NCI-H524 treated with DMSO at 0.1 percent for 48 hours (cell line): ENCODE measurements around the gene SRPK2.
"Not testable (repeated sequence)": the region's sequence is repeated elsewhere in the genome, so short reads cannot be mapped to it uniquely, and the experiment has no call there.

Experiments
- DNase-seq: peaks from one replicate; lab custom pipeline; 2025; lab: John Stamatoyannopoulos, UW

The SRPK2 gene

DNA sequence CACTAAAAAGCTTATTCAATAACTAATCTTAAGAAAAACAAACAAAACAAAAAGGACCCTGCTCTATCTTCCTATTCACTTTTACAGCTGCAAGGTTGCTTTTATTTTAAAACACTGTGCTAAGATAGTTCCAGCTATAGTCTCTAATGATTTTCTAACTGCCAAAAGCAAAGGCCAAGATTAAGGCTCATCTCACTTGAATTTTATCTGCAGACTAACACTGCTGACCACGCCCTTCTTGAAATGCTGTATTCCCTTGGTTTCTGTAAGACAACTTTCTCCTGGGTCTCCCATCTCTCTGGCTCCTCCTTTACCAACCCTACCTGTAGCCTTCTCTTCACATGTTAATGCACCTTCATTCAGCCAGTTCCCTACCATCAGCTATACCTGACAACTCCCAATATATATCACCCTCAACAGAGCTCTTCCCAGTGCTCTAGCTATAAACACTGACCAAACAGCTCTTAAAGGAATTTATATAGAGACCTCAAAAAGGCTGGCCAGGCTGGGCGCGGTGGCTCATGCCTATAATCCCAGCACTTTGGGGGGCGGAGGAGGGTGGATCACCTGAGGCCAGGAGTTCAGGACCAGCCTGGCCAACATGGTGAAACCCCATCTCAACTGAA, 11.7 kb downstream of the SRPK2 start:
- no peak for DNase-seq

GRCh38 chr7:105369944-105370343, 18.8 kb downstream of the SRPK2 start:
- DNase-seq = no peak

- DNase-seq = no peak
These were observed 21.3 kb downstream of the SRPK2 start for GRCh38 chr7:105367458-105367857.

- DNase-seq = no peak
These were observed 22.9 kb downstream of the SRPK2 start for GRCh38 chr7:105365541-105366534.

- no peak for DNase-seq
These were observed 24.0 kb downstream of the SRPK2 start for GRCh38 chr7:105364684-105365083.

DNA sequence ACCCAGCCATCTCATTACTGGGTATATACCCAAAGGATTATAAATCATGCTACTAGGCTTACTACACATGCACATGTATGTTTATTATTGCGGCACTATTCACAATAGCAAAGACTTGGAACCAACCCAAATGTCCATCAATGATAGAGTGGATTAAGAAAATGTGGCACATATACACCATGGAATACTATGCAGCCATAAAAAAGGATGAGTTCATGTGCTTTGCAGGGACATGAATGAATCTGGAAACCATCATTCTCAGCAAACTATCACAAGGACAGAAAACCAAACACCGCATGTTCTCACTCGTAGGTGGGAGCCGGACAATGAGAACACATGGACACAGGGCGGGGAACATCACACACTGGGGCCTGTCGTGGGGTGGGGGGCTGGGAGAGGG, 25.1 kb downstream of the SRPK2 start:
- not testable (repeated sequence) for DNase-seq

GRCh38 chr7:105362685-105363084, 26.0 kb downstream of the SRPK2 start:
- not testable (repeated sequence) for DNase-seq

DNA sequence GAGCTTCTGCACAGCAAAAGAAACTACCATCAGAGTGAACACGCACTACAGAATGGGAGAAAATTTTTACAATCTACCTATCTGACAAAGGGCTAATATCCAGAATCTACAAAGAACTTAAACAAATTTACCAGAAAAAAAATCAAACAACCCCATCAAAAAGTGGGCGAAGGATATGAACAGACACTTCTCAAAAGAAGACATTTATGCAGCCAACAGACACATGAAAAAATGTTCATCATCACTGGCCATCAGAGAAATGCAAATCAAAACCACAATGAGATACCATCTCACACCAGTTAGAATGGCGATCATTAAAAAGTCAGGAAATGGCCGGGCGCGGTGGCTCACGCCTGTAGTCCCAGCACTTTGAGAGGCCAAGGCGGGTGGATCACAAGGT, 26.7 kb downstream of the SRPK2 start:
- not testable (repeated sequence) for DNase-seq

- DNase-seq = not testable (repeated sequence)
These were observed 28.6 kb downstream of the SRPK2 start for GRCh38 chr7:105360149-105360548.

GRCh38 chr7:105355701-105356100, 33.0 kb downstream of the SRPK2 start:
- DNase-seq = no peak

GRCh38 chr7:105354383-105354782, 34.3 kb downstream of the SRPK2 start:
- DNase-seq = no peak

GRCh38 chr7:105353752-105354328, 34.9 kb downstream of the SRPK2 start:
- DNase-seq = no peak

GRCh38 chr7:105352901-105353668, 35.6 kb downstream of the SRPK2 start:
- DNase-seq = no peak

- DNase-seq = no peak
These were observed 36.6 kb downstream of the SRPK2 start for GRCh38 chr7:105352018-105352612.

DNA sequence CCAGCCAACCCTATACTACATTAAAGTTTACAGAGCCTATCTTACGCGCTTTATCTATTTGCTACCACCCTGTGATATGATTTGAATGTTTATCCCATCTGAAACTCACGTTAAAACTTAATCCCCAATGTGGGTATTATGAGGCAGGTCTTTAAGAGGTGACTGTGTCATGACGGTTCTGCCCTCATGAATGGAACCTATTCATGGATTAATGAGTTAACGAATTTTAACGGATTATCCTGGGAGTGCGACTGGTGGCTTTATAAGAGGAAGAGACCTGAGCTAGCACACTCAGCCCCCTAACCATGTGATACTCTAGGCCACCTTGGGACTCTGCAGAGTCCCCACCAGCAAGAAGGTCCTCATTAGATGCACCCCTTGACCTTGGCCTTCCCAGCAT, 37.8 kb downstream of the SRPK2 start:
- DNase-seq = no peak

DNA sequence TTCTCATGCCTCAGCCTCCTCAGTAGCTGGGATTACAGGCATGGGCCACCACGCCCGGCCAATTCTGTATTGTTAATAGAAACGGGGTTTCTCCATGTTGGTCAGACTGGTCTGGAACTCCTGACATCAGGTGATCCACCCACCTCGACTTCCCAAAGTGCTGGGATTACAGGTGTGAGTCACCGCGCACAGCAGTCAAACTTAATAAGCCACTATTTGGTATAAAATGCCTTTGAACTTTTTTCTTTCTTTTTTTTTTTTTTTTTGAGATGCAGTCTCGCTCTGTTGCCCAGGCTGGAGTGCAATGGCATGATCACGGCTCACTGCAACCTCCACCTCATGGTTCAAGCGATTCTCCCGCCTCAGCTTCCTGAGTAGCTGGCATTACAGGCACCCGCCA, 40.5 kb downstream of the SRPK2 start:
- DNase-seq = not testable (repeated sequence)

DNA sequence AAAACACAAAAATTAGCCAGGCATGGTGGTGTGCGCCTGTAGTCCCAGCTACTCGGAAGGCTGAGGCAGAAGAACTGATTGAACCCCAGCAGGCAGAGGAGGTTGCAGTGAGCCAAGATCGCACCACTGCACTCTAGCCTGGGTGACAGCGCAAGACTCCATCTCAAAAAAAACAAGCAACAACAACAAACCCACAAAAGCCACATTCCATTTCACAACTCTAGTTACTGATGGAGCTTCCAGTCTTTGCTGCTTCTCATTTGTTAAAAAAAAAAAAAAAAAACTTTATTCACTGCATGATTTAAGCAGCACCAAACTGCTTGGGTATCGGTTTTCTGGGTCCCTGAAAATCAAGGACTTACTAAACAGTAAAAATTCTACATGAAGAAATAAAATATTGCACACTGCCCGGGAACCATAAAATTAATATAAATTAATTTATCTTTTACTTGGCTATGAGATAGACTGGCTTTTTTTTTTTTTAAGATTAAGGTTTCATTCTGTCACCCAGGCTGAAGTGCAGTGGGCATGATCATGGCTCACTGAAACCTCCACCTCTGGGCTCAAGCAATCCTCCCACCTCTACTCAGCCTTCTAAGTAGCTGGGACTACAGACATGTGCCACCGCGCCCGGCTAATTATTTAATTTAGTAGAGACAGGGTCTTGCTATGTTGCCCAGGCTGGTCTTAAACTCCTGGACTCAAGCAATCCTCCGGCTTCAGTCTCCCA, 42.0 kb downstream of the SRPK2 start:
- no peak for DNase-seq

- DNase-seq = no peak
These were observed 42.6 kb downstream of the SRPK2 start for GRCh38 chr7:105346138-105346537.

DNA sequence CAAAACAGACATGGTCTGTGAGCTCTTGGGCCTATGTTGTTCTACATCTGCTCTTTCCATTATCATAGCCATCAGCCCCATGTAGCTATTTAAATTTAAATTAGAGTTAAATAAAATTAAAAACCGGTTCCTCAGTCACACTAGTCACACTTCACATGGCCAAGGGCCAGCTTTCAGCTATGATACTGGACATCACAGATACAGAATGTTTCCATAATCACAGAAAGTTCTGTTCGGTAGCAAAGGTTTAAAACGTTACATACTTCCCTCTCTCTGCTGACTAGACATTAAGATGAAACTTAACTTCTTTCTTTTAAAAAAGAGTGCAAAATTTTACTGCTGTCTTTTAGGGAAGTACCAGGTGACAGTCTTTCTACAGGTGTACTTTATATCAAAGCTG, 43.0 kb downstream of the SRPK2 start:
- DNase-seq = no peak

- DNase-seq = no peak
These were observed 43.7 kb downstream of the SRPK2 start for GRCh38 chr7:105345003-105345402.
